Progenitor cell of endocrine pancreas (in vitro differentiated cells): ENCODE measurements around the gene FLRT3. TPM values are rescaled to one million over a fixed set of nuclear protein-coding genes. Genes with fewer than 3 reads are reported as not detected.
A peak's percentile ranks its signal among the peaks of the same experiment; 100 is the strongest.

Experiments
- DNase-seq: peaks from one replicate; pipeline ENCODE4 v3.0.0; 2021; ENCODE audit warnings: low spot score; ENCODE audit not compliant: unreplicated experiment
- H3K27ac Mint-ChIP-seq: 2 replicates; pipeline ENCODE4 v1.8.0; 2021; ENCODE audit warnings: mild to moderate bottlenecking, moderate library complexity, mixed read lengths
- H3K27me3 Mint-ChIP-seq: 2 replicates; pipeline ENCODE4 v1.8.0; 2021; ENCODE audit warnings: mixed read lengths
- H3K36me3 Mint-ChIP-seq: 2 replicates; pipeline ENCODE4 v1.8.0; 2022; ENCODE audit warnings: mixed read lengths; ENCODE audit not compliant: insufficient read depth
- H3K4me1 Mint-ChIP-seq: 2 replicates; pipeline ENCODE4 v1.8.0; 2021; ENCODE audit warnings: low read depth, mixed read lengths
- H3K4me3 Mint-ChIP-seq: 2 replicates; pipeline ENCODE4 v1.8.0; 2021; ENCODE audit warnings: low read depth, mild to moderate bottlenecking, moderate library complexity, mixed read lengths
- H3K9me3 Mint-ChIP-seq: 2 replicates; pipeline ENCODE4 v1.8.0; 2021; ENCODE audit warnings: low read depth, mixed read lengths
- CTCF ChIP-seq: fragments of 200-600 bp; sonication (generic); IDR thresholded peaks from one replicate; pipeline ENCODE4 v1.5.0; 2021; ENCODE audit warnings: antibody characterized with exemption, mild to moderate bottlenecking; ENCODE audit not compliant: unreplicated experiment
- total RNA-seq: library from RNA; stranded (reverse); gene quantifications from 2 replicates; pipeline ENCODE4 v1.2.1, GENCODE V29; 2021

The FLRT3 gene
- total RNA-seq, 1 donor from 2014 or later, result 62.4 TPM

- no peak for TF ChIP-seq CTCF
- Mint-ChIP-seq H3K4me1 (peaks cover 54% of the 10 kb centered on the region), H3K4me3 (peak overlapping the region; percentile 84), H3K9me3 (no peaks in the 10 kb centered on the region), H3K27me3 (no peaks in the 10 kb centered on the region), H3K36me3 (peaks cover 17% of the 10 kb centered on the region), H3K27ac (peak overlapping the region; percentile 88)
- DNase-seq, result no peak
Measured at GRCh38 chr20:14331646-14332045, 5.8 kb downstream of the FLRT3 start.

- Mint-ChIP-seq H3K27me3 (no peaks in the 10 kb centered on the region), H3K36me3 (peaks cover 4% of the 10 kb centered on the region), H3K9me3 (no peaks in the 10 kb centered on the region), H3K4me1 (peaks cover 1% of the 10 kb centered on the region), H3K27ac (no peak overlapping the region), H3K4me3 (no peak overlapping the region)
- no peak for TF ChIP-seq CTCF
- DNase-seq, result no peak
Measured at GRCh38 chr20:14319704-14320103, 17.7 kb downstream of the FLRT3 start.

- peak overlapping the region; percentile 78 for H3K27ac Mint-ChIP-seq
- TF ChIP-seq CTCF, result no peak
- H3K4me1 Mint-ChIP-seq, result peaks cover 17% of the 10 kb centered on the region
- DNase-seq, result no peak
- no peaks in the 10 kb centered on the region for H3K36me3 Mint-ChIP-seq
- H3K9me3 Mint-ChIP-seq, result peaks cover 1% of the 10 kb centered on the region
- H3K27me3 Mint-ChIP-seq, result peaks cover 2% of the 10 kb centered on the region
- no peak overlapping the region for H3K4me3 Mint-ChIP-seq
Measured at GRCh38 chr20:14313341-14314020, 23.9 kb downstream of the FLRT3 start.

- Mint-ChIP-seq H3K27ac (no peak overlapping the region), H3K36me3 (no peaks in the 10 kb centered on the region), H3K27me3 (peaks cover 3% of the 10 kb centered on the region), H3K4me3 (no peak overlapping the region), H3K9me3 (peaks cover 2% of the 10 kb centered on the region), H3K4me1 (peaks cover 17% of the 10 kb centered on the region)
- no peak for DNase-seq
- no peak for TF ChIP-seq CTCF
Measured at GRCh38 chr20:14312001-14312400, 25.4 kb downstream of the FLRT3 start.

GRCh38 chr20:14310977-14311627 lies 26.3 kb downstream of the FLRT3 start:
- no peak overlapping the region for H3K4me3 Mint-ChIP-seq
- peaks cover 2% of the 10 kb centered on the region for H3K9me3 Mint-ChIP-seq
- H3K4me1 Mint-ChIP-seq, result peaks cover 17% of the 10 kb centered on the region
- no peaks in the 10 kb centered on the region for H3K36me3 Mint-ChIP-seq
- no peak for DNase-seq
- H3K27ac Mint-ChIP-seq, result no peak overlapping the region
- no peak for TF ChIP-seq CTCF
- peaks cover 3% of the 10 kb centered on the region for H3K27me3 Mint-ChIP-seq
